Kidney (tissue), 14 donors: ENCODE results near the gene SNX24. TPM values are rescaled to one million over a fixed set of nuclear protein-coding genes. Genes with fewer than 3 reads are reported as not detected.

Experiments used
- DNase-seq, 5 donors: peaks; one replicate each; pipeline ENCODE4 v3.0.0-alpha.2; 2013 to 2020
- FAIRE-seq: peaks from 2 replicates; lab custom pipeline; 2012; peaks lifted over from hg19 to GRCh38; lab: Jason Lieb, UNC
- H3K27ac ChIP-seq, 2 donors: one replicate each; pipeline ENCODE4 v1.7.0; 2013; ENCODE audit warnings: low read depth in 2 of 2, low read length in 2 of 2, inconsistent platforms in 1 of 2
- H3K27me3 ChIP-seq: one replicate; pipeline ENCODE4 v1.7.1; 2013; ENCODE audit warnings: low read length, inconsistent platforms; ENCODE audit not compliant: control insufficient read depth, insufficient read depth
- H3K36me3 ChIP-seq, 3 donors: one replicate each; pipeline versions ENCODE4 v1.7.0 to v1.7.1; 2013; ENCODE audit warnings: low read length in 3 of 3, control low read depth in 1 of 3, inconsistent platforms in 1 of 3; ENCODE audit not compliant: insufficient read depth in 3 of 3, control insufficient read depth in 2 of 3
- H3K4me1 ChIP-seq, 3 donors: one replicate each; pipeline versions ENCODE4 v1.7.0 to v1.7.1; 2013; ENCODE audit warnings: low read length in 3 of 3, inconsistent platforms in 1 of 3, low read depth in 1 of 3; ENCODE audit not compliant: control insufficient read depth in 2 of 3, insufficient read depth in 2 of 3
- H3K4me3 ChIP-seq, 3 donors: one replicate each; pipeline versions ENCODE4 v1.7.0 to v1.8.1; 2013; ENCODE audit warnings: low read length in 3 of 3, control low read depth in 1 of 3, inconsistent platforms in 1 of 3
- H3K9ac ChIP-seq, 3 donors: one replicate each; pipeline versions ENCODE4 v1.7.0 to v1.7.1; 2013; ENCODE audit warnings: low read length in 3 of 3, control low read depth in 1 of 3, inconsistent platforms in 1 of 3
- H3K9me3 ChIP-seq, 3 donors: one replicate each; pipeline versions ENCODE4 v1.7.0 to v1.7.1; 2013; ENCODE audit warnings: low read length in 3 of 3, control low read depth in 1 of 3, inconsistent platforms in 1 of 3; ENCODE audit not compliant: control insufficient read depth in 2 of 3, insufficient read depth in 1 of 3
- CTCF ChIP-seq: IDR thresholded peaks from 3 replicates; pipeline ENCODE4 v1.5.1; 2012; ENCODE audit warnings: mild to moderate bottlenecking, moderate library complexity, borderline replicate concordance; ENCODE audit not compliant: insufficient read depth; ENCODE audit errors: extremely low read depth
- intact Hi-C: fragments of 100-400 bp; cut with DNase I; formaldehyde crosslinking; loops from one replicate; pipeline ENCODE4 v1.11.1; 2022
- polyA plus RNA-seq: library from polyadenylated mRNA; stranded (reverse); fragments of 350-450 nt; fragmentation: Illumina TruSeq; extraction: RNeasy Lipid Tissue Mini Kit (QIAGEN cat#74804); gene quantifications from one replicate; pipeline ENCODE4 v1.2.3, GENCODE V29; 2014; ENCODE audit warnings: low read depth, low replicate concordance; ENCODE audit not compliant: insufficient read depth
- total RNA-seq: library from RNA; stranded (reverse); fragmentation: NEBNext Ultra II Directional; extraction: Animal tissue kit (Norgen Biotek cat#: 25700); gene quantifications from one replicate; pipeline ENCODE4 v1.2.1, GENCODE V29; 2021
- donor health status: control.
- donor health status: control.
- donor health status: control.
- donor health status: control.
- donor health status: control.
- donor health status: DM: yes; HTN: yes; CAD: no.
- donor health status: Normal renal cell carcinoma (clear cell type).

SNX24 gene
- total and polyA plus RNA-seq, 2 donors from 2014 or later: 23.8 to 27.0 TPM

DNA sequence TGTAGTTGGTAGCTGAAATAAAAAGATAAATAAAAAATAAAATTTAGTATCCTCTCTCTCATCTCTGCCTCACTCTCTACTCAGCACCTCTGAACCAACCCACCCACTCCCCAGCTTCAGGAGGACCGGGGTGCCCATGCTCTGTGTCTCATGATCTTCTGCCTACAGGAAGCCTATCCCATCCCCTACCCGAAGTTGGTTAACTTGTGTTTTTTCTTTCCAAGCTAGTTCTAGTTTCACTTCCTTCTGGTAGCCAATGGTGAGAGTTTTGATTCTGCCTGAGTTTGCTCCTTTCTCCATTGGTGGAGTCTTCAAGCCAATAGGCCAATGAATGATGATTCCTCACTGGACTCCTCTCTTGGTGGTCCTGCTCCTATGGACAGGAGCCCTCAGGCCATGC lies 32.1 kb downstream of the SNX24 start:
- intact Hi-C loops: no loop called here
- no peak for TF ChIP-seq CTCF
- Histone ChIP-seq H3K9ac (no peak overlapping the region), H3K27me3 (no peaks in the 10 kb centered on the region), H3K4me1 (no peaks in the 10 kb centered on the region), H3K4me3 (no peak overlapping the region), H3K27ac (no peak overlapping the region), H3K9me3 (no peaks in the 10 kb centered on the region), H3K36me3 (no peaks in the 10 kb centered on the region)
- DNase-seq: no peak
- no peak for FAIRE-seq

DNA sequence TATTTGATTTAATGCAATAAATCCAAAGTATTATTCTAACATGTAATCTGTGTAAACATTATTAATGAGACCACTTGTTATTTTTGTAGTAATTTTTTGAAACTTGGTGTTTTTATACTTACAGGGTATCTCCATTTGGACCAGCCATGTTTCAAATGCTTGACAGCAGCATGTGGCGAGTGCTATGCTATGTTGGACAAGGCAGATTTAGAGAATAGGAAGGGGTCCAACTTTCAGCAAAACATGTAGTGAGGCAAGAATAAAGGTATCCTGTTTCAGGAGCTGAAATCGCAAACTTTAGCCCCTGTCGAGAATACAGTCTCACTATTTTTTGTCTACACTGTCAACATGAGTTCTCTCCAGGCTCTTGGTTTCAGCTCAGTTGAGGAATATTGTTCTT lies 33.7 kb downstream of the SNX24 start:
- Histone ChIP-seq H3K36me3 (no peaks in the 10 kb centered on the region), H3K4me3 (no peak overlapping the region), H3K9ac (no peak overlapping the region), H3K27ac (no peak overlapping the region), H3K27me3 (no peaks in the 10 kb centered on the region), H3K4me1 (no peaks in the 10 kb centered on the region), H3K9me3 (no peaks in the 10 kb centered on the region)
- DNase-seq: no peak
- no peak for TF ChIP-seq CTCF
- FAIRE-seq: no peak
- intact Hi-C loops: no loop called here

DNA sequence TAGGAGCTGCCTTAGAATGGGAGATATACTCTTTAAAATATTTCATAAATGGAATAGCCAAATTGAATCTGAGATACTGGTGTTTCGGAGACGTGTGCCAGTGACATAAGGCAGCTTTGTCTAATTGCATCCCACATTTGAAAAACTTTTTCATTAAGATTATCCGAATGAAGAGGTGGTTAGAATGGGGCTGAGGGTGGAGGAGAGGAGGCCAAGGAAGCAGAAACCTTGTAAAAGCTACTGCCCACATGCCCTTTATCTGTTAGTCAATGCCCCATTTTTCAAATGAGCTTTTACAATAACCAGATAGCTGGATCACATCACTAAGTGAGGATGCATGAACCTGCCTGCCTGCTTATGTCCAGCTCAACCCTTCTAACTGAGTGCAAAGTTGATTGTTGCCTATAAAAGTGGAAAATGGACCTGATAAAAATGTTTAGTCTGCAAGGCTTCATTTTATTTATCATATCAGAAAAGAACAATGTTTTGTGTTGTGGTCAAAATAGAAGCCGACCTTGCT lies 34.8 kb downstream of the SNX24 start:
- FAIRE-seq (no peak), DNase-seq (no peak)
- Histone ChIP-seq H3K4me3 (no peak overlapping the region), H3K9ac (no peak overlapping the region), H3K9me3 (no peaks in the 10 kb centered on the region), H3K36me3 (no peaks in the 10 kb centered on the region), H3K27me3 (no peaks in the 10 kb centered on the region), H3K27ac (no peak overlapping the region), H3K4me1 (no peaks in the 10 kb centered on the region)
- intact Hi-C loops: no loop called here
- no peak for TF ChIP-seq CTCF

GRCh38 chr5:122880749-122881148 lies 35.3 kb downstream of the SNX24 start:
- Histone ChIP-seq H3K36me3 (no peaks in the 10 kb centered on the region), H3K27me3 (no peaks in the 10 kb centered on the region), H3K9ac (no peak overlapping the region), H3K9me3 (no peaks in the 10 kb centered on the region), H3K4me3 (no peak overlapping the region), H3K27ac (no peak overlapping the region), H3K4me1 (no peaks in the 10 kb centered on the region)
- FAIRE-seq (no peak), DNase-seq (no peak)
- TF ChIP-seq CTCF: no peak
- intact Hi-C loops: no loop called here
